MM.1S (cell line): ENCODE results near the gene KIF5A.

Experiments
- DNase-seq: peaks from one replicate; pipeline ENCODE4 v3.0.0-alpha.2; 2015
- H2AFZ ChIP-seq: fragments of 300-600 bp; sonication (generic); 2 replicates; pipeline ENCODE4 v1.6.0; 2016; ENCODE audit warnings: antibody characterized with exemption, low read length
- H3F3A ChIP-seq: fragments of 300-600 bp; sonication (generic); 2 replicates; pipeline ENCODE4 v1.6.1; 2016; ENCODE audit warnings: mild to moderate bottlenecking, antibody characterized with exemption, low read length, moderate library complexity, mixed read lengths; ENCODE audit not compliant: insufficient read depth
- H3K27ac ChIP-seq: fragments of 300-600 bp; sonication (generic); 2 replicates; pipeline ENCODE4 v1.5.1; 2016; ENCODE audit warnings: mild to moderate bottlenecking, low read length
- H3K27me3 ChIP-seq: fragments of 300-600 bp; sonication (generic); replicated peaks from 2 replicates; pipeline ENCODE4 v1.6.0; 2016; ENCODE audit warnings: low read length; ENCODE audit not compliant: insufficient read depth
- H3K36me3 ChIP-seq: fragments of 300-600 bp; sonication (generic); replicated peaks from 2 replicates; pipeline ENCODE4 v1.6.1; 2016; ENCODE audit warnings: mild to moderate bottlenecking, low read length, mixed read lengths; ENCODE audit not compliant: insufficient read depth
- H3K4me1 ChIP-seq: fragments of 300-600 bp; sonication (generic); 2 replicates; pipeline ENCODE4 v1.6.1; 2016; ENCODE audit warnings: low read length, mixed read lengths
- H3K4me2 ChIP-seq: fragments of 300-600 bp; sonication (generic); 2 replicates; pipeline ENCODE4 v1.6.0; 2016; ENCODE audit warnings: low read depth, low read length
- H3K4me3 ChIP-seq: fragments of 300-600 bp; sonication (generic); 2 replicates; pipeline ENCODE4 v1.5.1; 2016; ENCODE audit warnings: low read length, mixed read lengths
- H3K79me2 ChIP-seq: fragments of 300-600 bp; sonication (generic); 2 replicates; pipeline ENCODE4 v1.6.1; 2016; ENCODE audit warnings: mixed run types, low read length, mixed read lengths
- H3K9ac ChIP-seq: fragments of 300-600 bp; sonication (generic); 2 replicates; pipeline ENCODE4 v1.6.1; 2016; ENCODE audit warnings: low read length, mixed read lengths
- H3K9me2 ChIP-seq: fragments of 300-600 bp; sonication (generic); replicated peaks from 2 replicates; pipeline ENCODE4 v1.6.1; 2016; ENCODE audit warnings: mild to moderate bottlenecking, low read length, mixed read lengths; ENCODE audit not compliant: insufficient read depth
- H3K9me3 ChIP-seq: fragments of 300-600 bp; sonication (generic); replicated peaks from 2 replicates; pipeline ENCODE4 v1.6.1; 2016; ENCODE audit warnings: mild to moderate bottlenecking, low read length, mixed read lengths; ENCODE audit not compliant: insufficient read depth
- H4K20me1 ChIP-seq: fragments of 300-600 bp; sonication (generic); 2 replicates; pipeline ENCODE4 v1.6.1; 2016; ENCODE audit warnings: mild to moderate bottlenecking, low read length, moderate library complexity, mixed read lengths; ENCODE audit not compliant: insufficient read depth
- EZH2 ChIP-seq: fragments of 300-600 bp; sonication (generic); optimal IDR thresholded peaks from 2 replicates; pipeline ENCODE3; 2017; ENCODE audit warnings: low read depth, mild to moderate bottlenecking, antibody characterized with exemption, low read length, mixed read lengths
- EZH2phosphoT487 ChIP-seq: fragments of 300-600 bp; sonication (generic); IDR thresholded peaks from 2 replicates; pipeline ENCODE4 v1.6.1; 2018; ENCODE audit warnings: antibody characterized with exemption, low read length
- TF ChIP-seq, protein P1 (sequence below): fragments of 300-600 bp; sonication (generic); IDR thresholded peaks from 2 replicates; pipeline ENCODE4 v1.5.1; 2016; ENCODE audit warnings: antibody characterized with exemption, low read length, mixed read lengths

The KIF5A gene

DNA sequence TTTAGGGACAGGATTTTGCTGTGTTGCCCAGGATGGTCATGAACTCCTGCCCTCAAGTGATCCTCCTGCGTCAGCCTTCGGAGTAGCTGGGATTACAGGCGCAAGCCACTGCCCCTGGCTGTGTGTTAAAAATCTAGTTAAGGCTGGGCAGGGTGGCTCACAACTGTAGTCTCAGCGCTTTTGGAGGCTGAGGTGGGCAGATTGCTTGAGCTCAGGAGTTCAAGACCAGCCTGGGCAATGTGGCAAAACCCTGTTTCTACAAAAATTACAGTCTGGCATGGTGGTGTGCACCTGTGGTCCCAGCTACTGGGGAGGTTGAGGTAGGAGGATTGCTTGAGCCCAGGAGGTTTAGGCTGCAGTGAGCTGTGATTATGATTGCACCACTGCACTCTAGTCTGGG lies 38.7 kb upstream of the KIF5A start:
- Histone ChIP-seq H3K27ac (no peak overlapping the region), H3K9me3 (no peaks in the 10 kb centered on the region), H3K79me2 (peaks cover 13% of the 10 kb centered on the region; the same call in 1 of the 2 replicates), H3K4me1 (no peaks in the 10 kb centered on the region), H4K20me1 (no peaks in the 10 kb centered on the region), H3F3A (peaks cover 28% of the 10 kb centered on the region), H3K9me2 (no peaks in the 10 kb centered on the region), H2AFZ (no peak overlapping the region), H3K27me3 (no peaks in the 10 kb centered on the region), H3K4me2 (no peak overlapping the region), H3K9ac (no peak overlapping the region), H3K4me3 (no peak overlapping the region), H3K36me3 (peaks cover 18% of the 10 kb centered on the region)
- no peak for DNase-seq
- TF ChIP-seq EZH2 (no peak), EZH2phosphoT487 (no peak)
- TF ChIP-seq, protein P1, sequence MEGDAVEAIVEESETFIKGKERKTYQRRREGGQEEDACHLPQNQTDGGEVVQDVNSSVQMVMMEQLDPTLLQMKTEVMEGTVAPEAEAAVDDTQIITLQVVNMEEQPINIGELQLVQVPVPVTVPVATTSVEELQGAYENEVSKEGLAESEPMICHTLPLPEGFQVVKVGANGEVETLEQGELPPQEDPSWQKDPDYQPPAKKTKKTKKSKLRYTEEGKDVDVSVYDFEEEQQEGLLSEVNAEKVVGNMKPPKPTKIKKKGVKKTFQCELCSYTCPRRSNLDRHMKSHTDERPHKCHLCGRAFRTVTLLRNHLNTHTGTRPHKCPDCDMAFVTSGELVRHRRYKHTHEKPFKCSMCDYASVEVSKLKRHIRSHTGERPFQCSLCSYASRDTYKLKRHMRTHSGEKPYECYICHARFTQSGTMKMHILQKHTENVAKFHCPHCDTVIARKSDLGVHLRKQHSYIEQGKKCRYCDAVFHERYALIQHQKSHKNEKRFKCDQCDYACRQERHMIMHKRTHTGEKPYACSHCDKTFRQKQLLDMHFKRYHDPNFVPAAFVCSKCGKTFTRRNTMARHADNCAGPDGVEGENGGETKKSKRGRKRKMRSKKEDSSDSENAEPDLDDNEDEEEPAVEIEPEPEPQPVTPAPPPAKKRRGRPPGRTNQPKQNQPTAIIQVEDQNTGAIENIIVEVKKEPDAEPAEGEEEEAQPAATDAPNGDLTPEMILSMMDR: no peak

DNA sequence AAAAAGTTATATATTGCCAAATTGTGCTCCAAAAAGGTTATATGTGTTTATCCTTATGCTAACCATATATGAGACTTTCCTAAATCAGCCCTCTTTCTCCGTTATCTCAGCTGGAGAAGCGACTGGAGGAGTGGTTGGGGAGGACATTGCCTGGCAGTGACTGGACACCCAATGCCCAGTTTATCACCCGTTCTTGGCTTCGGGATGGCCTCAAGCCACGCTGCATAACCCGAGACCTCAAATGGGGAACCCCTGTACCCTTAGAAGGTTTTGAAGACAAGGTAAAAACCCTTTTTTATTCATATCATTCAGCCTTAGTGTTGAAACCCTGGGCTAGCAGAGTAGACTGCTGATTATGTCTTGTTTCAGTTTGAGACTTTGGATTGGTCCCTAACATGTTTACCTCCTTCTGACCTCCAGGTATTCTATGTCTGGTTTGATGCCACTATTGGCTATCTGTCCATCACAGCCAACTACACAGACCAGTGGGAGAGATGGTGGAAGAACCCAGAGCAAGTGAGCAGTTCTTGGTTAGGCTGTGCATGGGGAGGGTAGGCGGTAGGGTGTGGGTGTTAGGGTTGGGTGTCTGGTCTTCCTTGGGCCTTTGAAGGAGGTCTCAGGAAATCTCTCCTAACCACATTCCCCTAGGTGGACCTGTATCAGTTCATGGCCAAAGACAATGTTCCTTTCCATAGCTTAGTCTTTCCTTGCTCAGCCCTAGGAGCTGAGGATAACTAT lies 38.1 kb upstream of the KIF5A start:
- DNase-seq: no peak
- Histone ChIP-seq H3K27ac (no peak overlapping the region), H3K4me3 (no peak overlapping the region), H4K20me1 (no peaks in the 10 kb centered on the region), H3K9ac (no peak overlapping the region), H3K9me3 (no peaks in the 10 kb centered on the region), H3F3A (peaks cover 28% of the 10 kb centered on the region), H3K4me2 (no peak overlapping the region), H3K27me3 (no peaks in the 10 kb centered on the region), H3K36me3 (peaks cover 19% of the 10 kb centered on the region), H3K4me1 (no peaks in the 10 kb centered on the region), H3K9me2 (no peaks in the 10 kb centered on the region), H2AFZ (no peak overlapping the region), H3K79me2 (peaks cover 14% of the 10 kb centered on the region)
- TF ChIP-seq, protein P1: no peak
- no peak for TF ChIP-seq EZH2
- no peak for TF ChIP-seq EZH2phosphoT487

DNA sequence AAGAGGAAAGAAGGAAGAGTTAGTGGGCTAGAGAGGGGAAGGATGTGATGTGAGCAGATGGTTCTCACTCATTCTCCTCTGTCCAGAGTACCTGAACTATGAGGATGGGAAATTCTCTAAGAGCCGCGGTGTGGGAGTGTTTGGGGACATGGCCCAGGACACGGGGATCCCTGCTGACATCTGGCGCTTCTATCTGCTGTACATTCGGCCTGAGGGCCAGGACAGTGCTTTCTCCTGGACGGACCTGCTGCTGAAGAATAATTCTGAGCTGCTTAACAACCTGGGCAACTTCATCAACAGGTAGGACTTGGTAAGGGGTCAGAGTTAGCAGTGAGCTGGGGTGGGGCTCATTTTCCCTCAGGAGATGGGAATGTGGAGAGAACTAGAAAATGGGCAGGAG lies 37.2 kb upstream of the KIF5A start:
- H3K4me3 ChIP-seq: no peak overlapping the region
- no peak for DNase-seq
- peaks cover 24% of the 10 kb centered on the region for H3K36me3 ChIP-seq

More for the DNA sequence above, 37.2 kb upstream of the KIF5A start:
- H3K79me2 ChIP-seq: peaks cover 23% of the 10 kb centered on the region
- no peaks in the 10 kb centered on the region for H3K9me3 ChIP-seq
- H3K27me3 ChIP-seq: no peaks in the 10 kb centered on the region
- no peaks in the 10 kb centered on the region for H4K20me1 ChIP-seq
- H3K4me1 ChIP-seq: no peaks in the 10 kb centered on the region
- no peaks in the 10 kb centered on the region for H3K9me2 ChIP-seq
- no peak overlapping the region for H3K9ac ChIP-seq
- no peak overlapping the region for H3K4me2 ChIP-seq
- H3F3A ChIP-seq: peaks cover 30% of the 10 kb centered on the region
- H2AFZ ChIP-seq: no peak overlapping the region
- no peak overlapping the region for H3K27ac ChIP-seq
- TF ChIP-seq EZH2: no peak
- no peak for TF ChIP-seq EZH2phosphoT487
- TF ChIP-seq, protein P1: no peak
